A549 (cell line): ENCODE measurements around the gene PRR3. TPM values are rescaled to one million over a fixed set of nuclear protein-coding genes. Genes with fewer than 3 reads are reported as not detected.
"Not testable (repeated sequence)": the region's sequence is repeated elsewhere in the genome, so short reads cannot be mapped to it uniquely, and the experiment has no call there.

Experiments used
- ATAC-seq, 2 experiments: fragments of 200-7000 bp in 1 of 2; fragments of >200 bp in 1 of 2; cut with Nextera tagmentation in 1 of 2; cut with Tn5 transposase in 1 of 2; 3 replicates each; pipeline versions ENCODE4 v1.8.0 to v1.9.1; 2018 to 2020; ENCODE audit warnings: mild to moderate bottlenecking in 1 of 2, moderate library complexity in 1 of 2
- CTCF ChIA-PET: fragments of 300-600 bp; sonication (Branson Sonifier 250); formaldehyde crosslinking; extraction: SDS; loops from one replicate; lab custom pipeline; 2021; ENCODE audit warnings: antibody characterized with exemption, inconsistent platforms; lab: Yijun Ruan, JAX
- POLR2A ChIA-PET: fragments of 350-600 bp; formaldehyde crosslinking; extraction: SDS; loops from one replicate; lab custom pipeline; 2021; ENCODE audit warnings: antibody characterized with exemption, inconsistent platforms; lab: Yijun Ruan, JAX
- DNase-seq, 2 experiments: peaks; one replicate each; pipeline versions ENCODE4 v3.0.0 to v3.0.0-alpha.2; 2011 to 2016; ENCODE audit warnings: low read depth in 1 of 2, low spot score in 1 of 2
- FAIRE-seq: peaks from 2 replicates; lab custom pipeline; 2011; peaks lifted over from hg19 to GRCh38; lab: Jason Lieb, UNC
- H3K27ac ChIP-seq, 2 experiments: fragments of >200 bp; sonication (Bioruptor Twin); formaldehyde crosslinking; 3 replicates each; pipeline ENCODE4 v1.5.1; 2016 to 2017
- H3K4me1 ChIP-seq: fragments of >200 bp; sonication (Bioruptor Twin); formaldehyde crosslinking; 3 replicates; pipeline ENCODE4 v1.6.1; 2016
- H3K4me2 ChIP-seq: fragments of >200 bp; sonication (Bioruptor Twin); formaldehyde crosslinking; 3 replicates; pipeline ENCODE4 v1.6.1; 2016
- H3K4me3 ChIP-seq: fragments of >200 bp; sonication (Bioruptor Twin); formaldehyde crosslinking; 3 replicates; pipeline ENCODE4 v1.5.1; 2016
- H3K9me3 ChIP-seq: fragments of >200 bp; sonication (Bioruptor Twin); formaldehyde crosslinking; 3 replicates; pipeline ENCODE4 v1.6.1; 2016
- CEBPB ChIP-seq, 2 experiments: fragments of >200 bp in 1 of 2; sonication (Bioruptor Twin) in 1 of 2; formaldehyde crosslinking in 1 of 2; IDR thresholded peaks; 2 replicates each; pipeline ENCODE4 v1.6.1; 2012 to 2016
- CHD2 ChIP-seq: fragments of 150-350 bp; IDR thresholded peaks from 2 replicates; pipeline ENCODE4 v1.6.1; 2014; ENCODE audit warnings: low read length; ENCODE audit not compliant: partially characterized antibody
- FOXS1 ChIP-seq: fragments of 250-450 bp; sonication (Bioruptor Pico); IDR thresholded peaks from 2 replicates; pipeline ENCODE4 v1.5.0; 2020; ENCODE audit warnings: mild to moderate bottlenecking, moderate library complexity
- HEYL ChIP-seq: fragments of 250-450 bp; sonication (Bioruptor Pico); IDR thresholded peaks from 2 replicates; pipeline ENCODE4 v1.8.0; 2021; ENCODE audit warnings: mild to moderate bottlenecking, moderate library complexity
- HOXA7 ChIP-seq: fragments of 250-450 bp; sonication (Bioruptor Pico); IDR thresholded peaks from 2 replicates; pipeline ENCODE4 v1.5.0; 2020; ENCODE audit warnings: mild to moderate bottlenecking, moderate library complexity
- KDM1A ChIP-seq: fragments of 200-600 bp; sonication (generic); IDR thresholded peaks from 2 replicates; pipeline ENCODE4 v1.6.1; 2016; ENCODE audit warnings: low read depth, mild to moderate bottlenecking
- KDM5A ChIP-seq: fragments of 200-600 bp; sonication (generic); IDR thresholded peaks from 2 replicates; pipeline ENCODE4 v1.6.1; 2016; ENCODE audit warnings: antibody characterized with exemption, mild to moderate bottlenecking
- MAZ ChIP-seq: fragments of 150-350 bp; IDR thresholded peaks from 2 replicates; pipeline ENCODE4 v1.6.1; 2014; ENCODE audit warnings: antibody characterized with exemption, low read depth, low read length, borderline replicate concordance
- PHF8 ChIP-seq: fragments of 200-600 bp; sonication (generic); IDR thresholded peaks from 2 replicates; pipeline ENCODE4 v1.6.1; 2016; ENCODE audit warnings: low read depth, mild to moderate bottlenecking, antibody characterized with exemption, moderate library complexity, borderline replicate concordance
- POLR2AphosphoS2 ChIP-seq: conservative IDR thresholded peaks from 2 replicates; pipeline ENCODE4 v1.6.1; 2012; ENCODE audit warnings: low read length, improper control_type of control experiment, inconsistent platforms
- SMC3 ChIP-seq: fragments of >200 bp; sonication (Bioruptor Twin); formaldehyde crosslinking; IDR thresholded peaks from 3 replicates; pipeline ENCODE4 v1.6.1; 2018; ENCODE audit warnings: inconsistent platforms
- SREBF2 ChIP-seq: fragments of 450-650 bp; IDR thresholded peaks from 2 replicates; pipeline ENCODE4 v1.6.1; 2014; ENCODE audit warnings: mild to moderate bottlenecking, moderate library complexity
- TP53 ChIP-seq: fragments of 250-450 bp; sonication (Bioruptor Pico); IDR thresholded peaks from 2 replicates; pipeline ENCODE4 v1.5.0; 2021; ENCODE audit warnings: mild to moderate bottlenecking, moderate library complexity
- WGBS: methylation state at CpG from one replicate; pipeline ENCODE4 v1.1.6; 2017; ENCODE audit errors: missing lambda C conversion rate; 5-methylcytosine and 5-hydroxymethylcytosine counted together
- polyA plus RNA-seq, 4 experiments: library from polyadenylated mRNA; depleted of rRNA in 3 of 4; stranded (reverse); fragments of >200 nt; fragmentation: RNase III in 1 of 4; extraction: RNeasy Plus Mini Kit Qiagen cat#74134 plus additional on column Dnase treatment in 1 of 4; gene quantifications; 2 replicates in 3 of 4; 3 replicates in 1 of 4; pipeline ENCODE4 v1.2.3, GENCODE V29; 2011 to 2017

The PRR3 gene
- polyA plus RNA-seq, 2 of the 4 experiments (the other 2 are of a cell fraction) = 13.8 to 24.1 TPM

DNA sequence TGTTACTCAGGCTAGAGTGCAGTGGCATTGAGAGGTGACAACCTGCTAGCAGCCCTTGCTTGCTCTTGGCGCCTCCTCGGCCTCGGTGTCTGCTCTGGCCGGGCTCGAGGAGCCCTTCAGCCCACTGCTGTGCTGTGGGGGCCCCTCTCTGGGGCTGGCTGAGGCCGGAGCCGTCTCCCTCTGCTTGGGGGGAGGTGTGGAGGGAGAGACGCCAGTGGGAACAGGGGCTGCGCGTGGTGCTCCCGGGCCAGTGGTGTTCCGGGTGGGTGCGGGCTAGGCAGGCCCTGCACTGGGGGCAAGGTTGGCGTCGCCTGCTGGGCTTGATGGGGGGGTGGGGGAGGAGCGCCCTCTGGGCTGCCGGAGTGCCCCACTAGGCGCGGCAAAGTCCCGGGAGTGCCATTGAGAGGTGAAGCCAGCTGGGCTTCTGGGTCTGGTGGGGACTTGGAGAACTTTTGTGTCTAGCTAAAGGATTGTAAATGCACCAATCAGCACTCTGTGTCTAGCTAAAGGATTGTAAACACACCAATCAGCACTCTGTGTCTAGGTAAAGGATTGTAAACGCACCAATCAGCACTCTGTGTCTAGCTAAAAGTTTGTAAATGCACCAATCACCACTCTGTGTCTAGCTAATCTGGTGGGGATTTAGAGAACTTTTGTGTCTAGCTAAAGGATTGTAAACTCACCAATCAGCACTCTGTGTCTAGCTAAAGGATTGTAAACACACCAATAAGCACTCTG lies 39.2 kb upstream of the PRR3 start:
- WGBS = 79% methylated on average over 6 of the region's 21 CpGs
- FAIRE-seq, H3K9me3 ChIP-seq, H3K4me2 ChIP-seq, POLR2A ChIA-PET, H3K27ac ChIP-seq, H3K4me1 ChIP-seq, DNase-seq, H3K4me3 ChIP-seq, ATAC-seq: not testable (repeated sequence)
- CTCF ChIA-PET = interaction anchor here (1.4 to 2.2 kb wide), 4 partner anchors 14 to 36 kb away, joined by 3 to 7 read pairs (median 5); no protein-coding TSS in a partner anchor

DNA sequence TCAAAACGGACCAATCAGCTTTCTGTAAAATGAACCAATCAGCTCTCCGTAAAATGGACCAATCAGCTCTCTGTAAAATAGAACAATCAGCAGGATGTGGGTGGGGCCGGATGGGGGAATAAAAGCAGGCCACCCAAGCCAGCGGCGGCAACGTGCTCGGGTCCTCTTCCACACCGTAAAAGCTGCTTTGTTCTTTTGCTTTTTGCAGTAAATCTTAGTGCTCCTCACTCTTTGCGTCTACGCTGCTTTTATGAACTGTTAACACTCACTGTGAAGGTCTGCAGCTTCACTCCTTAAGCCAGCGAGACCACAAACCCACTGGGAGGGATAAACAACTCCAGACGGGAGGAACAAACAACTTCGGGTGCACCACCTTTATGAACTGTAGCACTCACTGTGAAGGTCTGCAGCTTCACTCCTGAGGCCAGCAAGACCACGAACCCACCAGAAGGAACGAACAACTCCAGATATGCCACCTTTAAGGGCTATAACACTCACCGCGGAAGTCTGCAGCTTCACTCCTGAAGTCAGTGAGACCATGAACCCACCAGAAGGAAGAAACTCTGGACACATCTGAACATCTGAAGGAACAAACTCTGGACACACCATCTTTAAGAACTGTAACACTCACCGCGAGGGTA lies 38.5 kb upstream of the PRR3 start:
- ATAC-seq = not testable (repeated sequence)

DNA sequence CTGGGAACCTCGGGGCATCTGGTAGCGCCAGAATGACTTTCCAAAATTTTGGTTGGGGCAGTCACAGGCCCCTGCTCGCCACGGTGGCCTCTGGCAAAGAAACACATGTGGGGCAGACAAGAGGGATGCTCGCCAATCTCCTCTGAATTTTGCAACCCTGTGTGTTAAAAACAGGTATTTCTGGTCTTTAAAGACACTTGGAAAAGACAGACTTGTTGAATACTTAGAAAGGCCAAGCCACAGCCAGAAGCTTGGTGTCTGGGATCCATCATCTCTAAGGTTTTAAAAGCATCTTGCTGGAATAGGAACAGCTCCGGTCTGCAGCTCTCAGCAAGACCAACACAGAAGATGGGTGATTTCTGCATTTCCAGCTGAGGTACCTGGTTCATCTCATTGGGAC lies 36.6 kb upstream of the PRR3 start:
- Histone ChIP-seq H3K9me3 (no peaks in the 10 kb centered on the region), H3K4me2 (no peak overlapping the region), H3K27ac (no peak overlapping the region; a peak in 1 of 6 replicates), H3K4me3 (no peak overlapping the region), H3K4me1 (no peaks in the 10 kb centered on the region)
- ChIA-PET CTCF (interaction anchor here (0.8 to 2.8 kb wide), 5 partner anchors 10 to 38 kb away, joined by 3 to 10 read pairs (median 4); no protein-coding TSS in a partner anchor), POLR2A (no interaction called here)
- ATAC-seq (no peak), DNase-seq (no peak), FAIRE-seq (no peak)
- WGBS = 85% methylated on average over 6 of the region's 6 CpGs
- no peak for TF ChIP-seq KDM1A
- no peak for TF ChIP-seq CEBPB (IDR thresholded peaks at IDR 0.05)
- no peak for TF ChIP-seq HOXA7 (CRISPR knock-in tag)
- TF ChIP-seq SMC3 = no peak
- no peak for TF ChIP-seq FOXS1 (CRISPR knock-in tag)
- no peak for TF ChIP-seq KDM5A
- no peak for TF ChIP-seq MAZ
- TF ChIP-seq TP53 (CRISPR knock-in tag) = no peak
- TF ChIP-seq PHF8 = no peak
- no peak for TF ChIP-seq SREBF2
- TF ChIP-seq CHD2 = no peak
- TF ChIP-seq HEYL (CRISPR knock-in tag) = no peak
- no peak for TF ChIP-seq POLR2AphosphoS2
- TF ChIP-seq, all 56 proteins: peak for 0

More for the DNA sequence above, 38.5 kb upstream of the PRR3 start:
- H3K9me3 ChIP-seq, DNase-seq, H3K4me2 ChIP-seq, POLR2A ChIA-PET, FAIRE-seq, H3K4me1 ChIP-seq, H3K4me3 ChIP-seq, H3K27ac ChIP-seq: not testable (repeated sequence)
- CTCF ChIA-PET = interaction anchor here (2.0 to 2.2 kb wide), 2 partner anchors 14 to 22 kb away, joined by 6 to 7 read pairs; no protein-coding TSS in a partner anchor
- WGBS = 82% methylated on average over 18 of the region's 19 CpGs

DNA sequence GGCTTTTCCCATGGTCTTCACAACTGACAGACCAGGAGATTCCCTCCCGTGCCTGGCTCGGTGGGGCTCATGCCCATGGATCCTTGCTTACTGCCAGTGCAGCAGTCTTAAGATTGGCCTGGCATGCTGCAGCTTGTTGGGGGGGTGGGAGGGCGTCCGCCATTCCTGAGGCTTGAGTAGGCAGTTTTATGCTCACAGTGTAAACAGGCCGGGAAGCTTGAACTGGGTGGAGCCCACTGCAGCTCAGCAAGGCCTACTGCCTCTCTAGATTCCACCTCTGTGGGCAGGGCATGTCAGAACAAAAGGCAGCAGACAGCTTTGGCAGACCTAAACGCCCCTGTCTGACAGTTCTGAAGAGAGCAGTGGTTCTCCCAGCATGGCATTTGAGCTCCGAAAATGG lies 36.0 kb upstream of the PRR3 start:
- FAIRE-seq, POLR2A ChIA-PET: not testable (repeated sequence)

GRCh38 chr6:30521952-30522351 lies 35.1 kb upstream of the PRR3 start:
- H3K4me2 ChIP-seq, H3K4me1 ChIP-seq, H3K27ac ChIP-seq, POLR2A ChIA-PET, ATAC-seq, H3K9me3 ChIP-seq, H3K4me3 ChIP-seq, DNase-seq, FAIRE-seq: not testable (repeated sequence)
- CTCF ChIA-PET = interaction anchor here (1.5 to 2.8 kb wide), 4 partner anchors 10 to 40 kb away, joined by 4 to 10 read pairs (median 6); no protein-coding TSS in a partner anchor
- 69% methylated on average over 5 of the region's 5 CpGs for WGBS

More for the DNA sequence above, 36.0 kb upstream of the PRR3 start:
- not testable (repeated sequence) for H3K4me2 ChIP-seq, H3K4me3 ChIP-seq, H3K9me3 ChIP-seq, H3K4me1 ChIP-seq
- DNase-seq (peak in 1 of 2 experiments; percentile 55), ATAC-seq (peak in 1 of 2 experiments; percentile 46; a peak in 3 of 6 replicates)
- CTCF ChIA-PET = interaction anchor here (0.8 to 2.8 kb wide), 6 partner anchors 9 to 39 kb away, joined by 3 to 10 read pairs (median 5); no protein-coding TSS in a partner anchor
- peak overlapping the region in 1 of 2 experiments; percentile 24; a peak in 1 of 6 replicates for H3K27ac ChIP-seq
- 0% methylated on average over 1 of the region's 7 CpGs for WGBS

DNA sequence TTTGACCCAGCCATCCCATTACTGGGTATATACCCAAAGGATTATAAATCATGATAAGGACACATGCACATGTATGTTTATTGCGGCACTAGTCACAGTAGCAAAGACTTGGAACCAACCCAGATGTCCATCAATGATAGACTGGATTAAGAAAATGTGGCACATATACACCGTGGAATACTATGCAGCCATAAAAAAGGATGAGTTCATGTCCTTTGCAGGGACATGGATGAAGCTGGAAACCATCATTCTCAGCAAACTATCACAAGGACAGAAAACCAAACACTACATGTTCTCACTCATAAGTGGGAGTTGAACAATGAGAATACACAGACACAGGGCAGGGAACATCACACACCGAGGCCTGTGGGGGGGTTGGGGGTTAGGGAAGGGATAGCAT lies 30.7 kb upstream of the PRR3 start:
- H3K4me3 ChIP-seq, H3K4me2 ChIP-seq, H3K9me3 ChIP-seq, FAIRE-seq, H3K4me1 ChIP-seq, H3K27ac ChIP-seq, DNase-seq, POLR2A ChIA-PET, ATAC-seq: not testable (repeated sequence)
- CTCF ChIA-PET = interaction anchor here (0.9 to 9.8 kb wide), 3 partner anchors 17 to 42 kb away, joined by 3 to 117 read pairs (median 107); no protein-coding TSS in a partner anchor
- WGBS = 90% methylated on average over 3 of the region's 3 CpGs

- ATAC-seq, POLR2A ChIA-PET, DNase-seq, H3K4me1 ChIP-seq, FAIRE-seq, H3K4me2 ChIP-seq, H3K27ac ChIP-seq, H3K9me3 ChIP-seq, H3K4me3 ChIP-seq: not testable (repeated sequence)
- CTCF ChIA-PET = interaction anchor here (0.9 to 9.8 kb wide), 4 partner anchors 8 to 45 kb away, joined by 3 to 117 read pairs (median 55); no protein-coding TSS in a partner anchor
- WGBS = 90% methylated on average over 16 of the region's 17 CpGs
These were observed 27.7 kb upstream of the PRR3 start for GRCh38 chr6:30529349-30529875.
